LNCaP clone FGC (cell line): ENCODE data around the gene CDYL.
"Not testable (repeated sequence)": the region's sequence is repeated elsewhere in the genome, so short reads cannot be mapped to it uniquely, and the experiment has no call there.

Source experiments
- DNase-seq: peaks from one replicate; pipeline ENCODE4 v3.0.0-alpha.2; 2011; ENCODE audit warnings: low read depth
- H3K4me3 ChIP-seq: 2 replicates; pipeline ENCODE4 v1.5.1; 2011; ENCODE audit warnings: mild to moderate bottlenecking, low read depth, low read length, control low read depth
- TF ChIP-seq, protein P1 (sequence below): IDR thresholded peaks from 2 replicates; pipeline ENCODE4 v1.5.1; 2012; ENCODE audit warnings: mild to moderate bottlenecking; ENCODE audit not compliant: control insufficient read depth, insufficient read depth; ENCODE audit errors: extremely low read depth

Gene CDYL

DNA sequence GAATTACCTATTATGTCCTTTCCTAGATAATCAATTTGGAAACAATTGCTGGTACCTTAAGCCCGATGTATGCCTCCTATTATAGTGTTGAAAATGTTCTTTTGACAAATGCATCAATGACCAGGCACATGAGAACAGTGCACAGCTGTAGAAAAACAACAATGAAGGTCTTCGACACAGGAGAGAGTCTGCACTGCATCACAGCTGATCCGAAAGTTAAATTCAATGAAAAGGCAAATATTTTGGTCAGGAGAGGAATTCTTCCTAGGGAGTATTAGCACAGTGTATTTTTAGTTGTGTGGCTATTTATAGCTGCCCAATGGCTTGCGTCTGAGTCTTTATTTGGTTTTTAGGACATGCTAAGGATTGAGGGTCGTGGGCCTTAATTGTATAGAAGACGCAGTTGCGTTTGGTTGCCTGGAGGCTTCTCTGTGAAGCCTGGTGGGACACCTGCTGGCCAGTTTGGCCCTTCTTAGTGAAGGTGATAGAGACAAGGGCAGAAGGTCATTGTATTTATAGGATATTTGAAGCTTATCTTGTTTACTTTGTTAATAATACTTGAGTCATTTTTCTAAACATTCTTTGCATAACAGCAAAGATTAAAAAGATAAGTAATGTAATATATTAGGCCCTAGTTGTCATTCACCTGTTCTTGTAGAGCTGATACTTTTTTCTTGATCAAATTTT, 72.3 kb downstream of the CDYL start:
- TF ChIP-seq, protein P1, sequence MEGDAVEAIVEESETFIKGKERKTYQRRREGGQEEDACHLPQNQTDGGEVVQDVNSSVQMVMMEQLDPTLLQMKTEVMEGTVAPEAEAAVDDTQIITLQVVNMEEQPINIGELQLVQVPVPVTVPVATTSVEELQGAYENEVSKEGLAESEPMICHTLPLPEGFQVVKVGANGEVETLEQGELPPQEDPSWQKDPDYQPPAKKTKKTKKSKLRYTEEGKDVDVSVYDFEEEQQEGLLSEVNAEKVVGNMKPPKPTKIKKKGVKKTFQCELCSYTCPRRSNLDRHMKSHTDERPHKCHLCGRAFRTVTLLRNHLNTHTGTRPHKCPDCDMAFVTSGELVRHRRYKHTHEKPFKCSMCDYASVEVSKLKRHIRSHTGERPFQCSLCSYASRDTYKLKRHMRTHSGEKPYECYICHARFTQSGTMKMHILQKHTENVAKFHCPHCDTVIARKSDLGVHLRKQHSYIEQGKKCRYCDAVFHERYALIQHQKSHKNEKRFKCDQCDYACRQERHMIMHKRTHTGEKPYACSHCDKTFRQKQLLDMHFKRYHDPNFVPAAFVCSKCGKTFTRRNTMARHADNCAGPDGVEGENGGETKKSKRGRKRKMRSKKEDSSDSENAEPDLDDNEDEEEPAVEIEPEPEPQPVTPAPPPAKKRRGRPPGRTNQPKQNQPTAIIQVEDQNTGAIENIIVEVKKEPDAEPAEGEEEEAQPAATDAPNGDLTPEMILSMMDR: peak; percentile 37
- DNase-seq: peak; percentile 8
- no peak overlapping the region for H3K4me3 ChIP-seq

DNA sequence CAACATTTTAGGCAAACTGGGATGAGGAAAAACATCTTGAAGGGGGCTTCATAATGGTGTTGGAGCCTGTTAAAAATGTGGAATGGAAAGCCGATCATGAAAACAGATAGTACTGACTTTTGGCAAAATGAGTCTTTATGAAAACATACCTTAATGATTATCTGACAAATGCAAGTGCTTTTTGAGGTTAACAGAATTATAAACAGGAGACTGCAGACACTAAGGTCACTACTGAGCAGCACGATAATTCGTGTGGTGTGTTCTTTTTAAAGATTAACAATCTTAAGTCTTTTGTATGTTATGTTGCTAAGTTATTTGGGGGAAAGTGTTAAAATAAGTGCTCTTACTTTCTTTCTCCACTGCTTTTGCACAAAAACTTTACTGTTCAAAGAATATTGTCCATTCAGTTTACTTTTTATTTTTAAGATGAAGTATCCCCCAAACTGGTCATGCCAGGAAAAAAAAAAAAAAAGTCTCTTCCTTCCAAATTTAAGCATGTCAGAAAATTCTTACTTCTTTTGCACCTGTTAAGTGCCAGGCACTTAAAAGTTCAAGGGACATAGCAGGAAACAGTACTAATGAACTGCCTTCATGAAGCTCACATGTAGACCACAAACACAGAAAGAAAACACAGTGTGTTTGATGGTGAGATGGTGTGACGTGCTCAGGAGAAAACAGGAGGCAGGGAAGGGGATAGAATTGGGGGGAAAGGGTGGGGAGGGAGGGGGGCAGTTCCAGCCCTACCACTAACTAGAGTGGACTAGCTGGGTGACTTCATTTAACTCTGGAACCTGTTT, 73.2 kb downstream of the CDYL start:
- TF ChIP-seq, protein P1: no peak
- H3K4me3 ChIP-seq: no peak overlapping the region
- no peak for DNase-seq

DNA sequence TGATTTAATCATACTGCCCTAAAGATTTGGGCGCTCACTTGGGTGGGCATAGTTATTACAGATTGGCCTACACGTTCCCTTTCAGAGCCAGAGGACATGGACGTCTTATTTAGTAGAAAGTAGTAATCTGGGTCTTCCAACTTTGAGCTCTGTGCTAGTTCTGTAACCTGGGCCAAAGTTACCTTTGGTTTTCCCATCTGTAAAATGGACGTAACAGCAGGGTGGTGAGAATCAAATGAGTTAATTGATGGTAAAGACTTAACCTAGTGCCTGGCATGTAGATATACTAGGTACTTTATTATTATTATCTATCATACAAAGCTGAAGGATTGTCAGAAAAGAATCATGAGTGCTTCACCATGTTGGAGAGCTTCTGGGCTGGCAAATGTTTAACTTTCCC, 74.8 kb downstream of the CDYL start:
- TF ChIP-seq, protein P1: no peak
- H3K4me3 ChIP-seq: no peak overlapping the region
- DNase-seq: no peak

DNA sequence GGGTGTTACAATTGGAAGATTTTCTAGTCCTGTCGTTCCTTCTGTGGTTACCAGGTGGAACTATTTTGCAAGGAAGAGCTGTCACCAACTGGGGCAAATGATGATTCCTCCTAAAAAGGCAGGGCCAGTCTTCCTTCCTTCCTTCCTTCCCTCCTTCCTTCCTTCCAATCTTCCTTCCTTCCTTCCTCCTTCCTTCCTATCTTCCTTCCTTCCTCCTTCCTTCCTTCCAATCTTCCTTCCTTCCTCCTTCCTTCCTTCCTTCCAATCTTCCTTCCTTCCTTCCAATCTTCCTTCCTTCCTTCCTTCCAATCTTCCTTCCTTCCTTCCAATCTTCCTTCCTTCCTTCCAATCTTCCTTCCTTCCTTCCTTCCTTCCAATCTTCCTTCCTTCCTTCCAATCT, 76.0 kb downstream of the CDYL start:
- not testable (repeated sequence) for H3K4me3 ChIP-seq, DNase-seq

DNA sequence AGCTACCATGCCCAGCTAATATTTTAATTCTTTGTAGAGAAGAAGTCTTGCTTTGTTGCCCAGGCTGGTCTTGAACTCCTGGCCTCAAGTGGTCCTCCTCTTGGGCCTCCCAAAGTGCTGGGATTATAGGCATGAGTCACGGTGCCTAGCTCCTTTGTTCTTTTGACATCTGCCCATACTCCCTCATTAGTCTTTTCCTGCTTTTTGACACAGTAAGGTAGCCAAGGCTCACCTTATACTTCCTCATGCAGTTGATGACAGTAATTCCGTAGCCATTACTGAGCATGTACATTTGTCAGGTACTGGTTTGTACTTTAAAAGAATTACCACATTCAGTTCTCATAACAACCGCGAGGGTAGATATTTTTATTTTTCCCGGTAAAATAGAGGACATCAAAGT, 76.7 kb downstream of the CDYL start:
- no peak overlapping the region for H3K4me3 ChIP-seq
- DNase-seq: no peak
- TF ChIP-seq, protein P1: no peak

DNA sequence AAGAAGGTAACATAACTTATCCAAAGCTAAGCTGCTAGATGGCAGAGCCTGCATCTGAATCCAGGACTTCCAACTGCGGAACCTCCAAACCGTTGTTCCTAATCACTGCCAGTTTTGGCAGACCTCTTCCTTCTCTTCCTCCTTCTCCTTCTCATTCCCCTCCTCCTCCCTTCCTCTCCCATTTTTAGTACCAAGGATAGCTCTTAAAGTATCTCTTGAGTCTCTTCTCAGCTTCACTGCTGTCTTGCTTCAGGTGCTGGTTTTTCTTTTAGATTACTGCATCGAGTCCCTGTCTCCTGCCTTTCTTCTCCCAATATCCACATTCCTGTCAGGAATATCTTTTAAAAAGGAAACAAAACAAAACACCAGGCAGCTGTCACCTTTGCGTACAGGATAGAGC, 77.1 kb downstream of the CDYL start:
- TF ChIP-seq, protein P1: no peak
- no peak for DNase-seq
- no peak overlapping the region for H3K4me3 ChIP-seq

DNA sequence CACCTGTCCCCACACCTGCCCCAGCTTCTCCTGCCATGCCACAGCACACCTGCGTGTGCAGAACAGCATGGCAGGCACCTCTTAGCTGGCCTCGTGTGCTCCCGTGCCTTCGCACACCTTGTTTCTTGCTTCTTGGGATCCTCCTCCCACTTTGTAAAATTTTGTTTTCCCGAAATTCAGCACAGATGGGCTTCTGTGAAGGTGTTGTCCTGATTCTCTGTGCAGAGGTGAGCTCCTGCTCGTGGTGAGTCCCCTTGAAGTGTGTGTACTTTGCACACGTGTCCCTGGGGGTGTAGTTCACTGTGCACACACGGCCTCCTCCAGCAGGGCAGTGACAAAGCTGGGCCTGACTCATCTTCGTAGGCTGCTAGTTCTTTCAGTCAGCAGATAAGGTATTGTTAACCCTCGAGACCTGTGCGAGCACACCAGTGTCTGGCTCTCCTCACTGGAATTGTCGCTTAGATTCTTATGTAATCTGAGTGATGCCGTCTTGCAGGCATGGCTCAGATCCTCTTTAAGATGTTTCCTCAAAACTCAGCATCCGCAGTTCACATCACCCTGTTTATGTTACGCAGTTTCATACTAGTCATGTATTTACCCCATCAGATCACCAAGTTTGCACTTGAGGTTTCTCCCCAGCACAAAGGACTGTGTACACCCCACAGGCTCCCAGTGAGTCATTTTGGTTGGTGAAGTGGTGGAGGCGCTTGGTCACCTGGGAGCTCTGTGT, 77.7 kb downstream of the CDYL start:
- no peak for DNase-seq
- TF ChIP-seq, protein P1: no peak
- no peak overlapping the region for H3K4me3 ChIP-seq
